HAP-1 (cell line): ENCODE measurements around the gene TBX18.

Experiments
- DNase-seq, 2 experiments: peaks; one replicate each; pipeline ENCODE4 v3.0.0-alpha.2; 2016 to 2020; ENCODE audit warnings: low spot score in 2 of 2
- H3K27me3 ChIP-seq: fragments of 250-450 bp; sonication (Bioruptor Pico); 2 replicates; pipeline ENCODE4 v1.5.1; 2020; ENCODE audit warnings: low read depth, mild to moderate bottlenecking, moderate library complexity
- H3K36me3 ChIP-seq: fragments of 250-450 bp; sonication (Bioruptor Pico); replicated peaks from 2 replicates; pipeline ENCODE4 v1.5.1; 2020; ENCODE audit warnings: mild to moderate bottlenecking
- H3K4me1 ChIP-seq: fragments of 250-450 bp; sonication (Bioruptor Pico); 2 replicates; pipeline ENCODE4 v1.5.1; 2020; ENCODE audit warnings: mild to moderate bottlenecking
- H3K4me3 ChIP-seq: fragments of 250-450 bp; sonication (Bioruptor Pico); 2 replicates; pipeline ENCODE4 v1.5.1; 2020; ENCODE audit warnings: mild to moderate bottlenecking, moderate library complexity
- H3K9me3 ChIP-seq: fragments of 250-450 bp; sonication (Bioruptor Pico); 2 replicates; pipeline ENCODE4 v1.5.1; 2020; ENCODE audit warnings: mild to moderate bottlenecking, moderate library complexity
- in situ Hi-C: fragments of 300-500 bp; cut with MboI; formaldehyde crosslinking; loops from 3 replicates; pipeline ENCODE4 v1.14.3; 2020; ENCODE audit warnings: low sequenced_read_pairs, inconsistent platforms, mixed read lengths

Gene TBX18

DNA sequence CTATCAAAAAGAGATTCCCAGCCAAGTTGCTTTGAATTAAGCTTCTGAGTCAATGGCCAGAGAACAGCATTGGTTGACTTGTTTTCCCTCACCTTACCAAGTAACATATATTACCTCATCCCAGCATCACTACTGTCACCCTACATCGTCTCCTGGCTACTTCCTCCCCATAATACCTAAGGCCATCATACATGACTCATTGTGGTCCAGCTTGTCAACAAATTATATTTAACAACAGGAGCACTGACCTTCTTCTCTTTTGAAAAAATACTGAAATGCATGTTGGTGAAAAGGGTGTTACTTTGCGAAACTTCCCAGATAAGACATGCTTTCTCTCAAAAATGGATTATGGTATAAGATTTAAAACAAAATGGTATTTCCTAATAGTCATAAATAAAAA lies 106.9 kb downstream of the TBX18 start:
- H3K4me3 ChIP-seq, result no peak overlapping the region
- in situ Hi-C loops, result no loop called here
- H3K36me3 ChIP-seq, result no peaks in the 10 kb centered on the region
- no peak for DNase-seq
- no peaks in the 10 kb centered on the region for H3K4me1 ChIP-seq
- no peaks in the 10 kb centered on the region for H3K27me3 ChIP-seq
- no peaks in the 10 kb centered on the region for H3K9me3 ChIP-seq

DNA sequence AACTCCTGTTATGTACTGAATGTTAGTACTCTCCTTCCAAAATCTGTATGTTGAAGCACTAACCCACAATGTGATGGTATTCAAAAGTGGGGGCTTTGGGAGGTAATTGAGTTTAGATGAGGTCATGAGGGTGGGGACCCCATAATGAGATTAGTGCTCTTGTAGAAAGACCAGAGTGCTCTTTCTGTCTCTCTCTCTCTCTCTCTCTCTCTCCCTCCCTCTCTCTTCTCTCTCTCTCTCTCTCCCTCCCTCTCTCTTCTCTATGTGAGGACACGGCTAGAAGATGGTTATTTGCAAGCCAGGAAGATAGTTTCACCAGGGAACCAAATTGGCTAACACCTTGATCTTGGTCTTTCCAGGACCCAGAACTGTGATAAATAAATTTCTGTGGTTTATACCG lies 107.4 kb downstream of the TBX18 start:
- Histone ChIP-seq H3K36me3 (no peaks in the 10 kb centered on the region), H3K4me3 (no peak overlapping the region), H3K27me3 (no peaks in the 10 kb centered on the region), H3K4me1 (no peaks in the 10 kb centered on the region), H3K9me3 (no peaks in the 10 kb centered on the region)
- in situ Hi-C loops, result no loop called here
- no peak for DNase-seq

DNA sequence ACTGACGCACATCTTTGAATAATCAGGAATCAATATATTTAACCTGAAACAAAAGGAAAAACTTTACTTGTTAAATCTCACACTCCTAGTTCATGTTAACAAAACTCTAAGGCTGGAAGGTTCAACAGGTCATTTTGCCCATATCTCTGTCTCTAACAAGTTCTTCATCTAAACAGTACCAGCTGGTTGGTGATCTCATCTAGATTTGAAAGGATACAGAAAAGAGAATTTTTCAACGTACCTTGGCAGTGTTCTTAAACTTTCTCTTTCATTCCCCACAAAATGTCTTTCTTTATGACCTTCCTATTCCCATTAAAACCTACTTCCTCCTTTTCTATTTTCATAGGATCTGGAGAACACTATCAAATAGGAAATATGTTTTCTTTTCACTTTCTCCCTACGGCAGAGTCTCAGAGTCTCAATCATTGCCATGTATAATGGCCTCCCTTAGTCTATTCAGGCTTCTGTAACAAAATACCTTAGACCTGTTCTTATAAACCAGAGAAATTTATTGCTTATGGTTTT lies 111.3 kb downstream of the TBX18 start:
- Histone ChIP-seq H3K36me3 (no peaks in the 10 kb centered on the region), H3K9me3 (no peaks in the 10 kb centered on the region), H3K4me1 (no peaks in the 10 kb centered on the region), H3K4me3 (no peak overlapping the region), H3K27me3 (no peaks in the 10 kb centered on the region)
- no peak for DNase-seq
- in situ Hi-C loops, result no loop called here

- Histone ChIP-seq H3K27me3 (no peaks in the 10 kb centered on the region), H3K4me3 (no peak overlapping the region), H3K9me3 (no peaks in the 10 kb centered on the region), H3K36me3 (no peaks in the 10 kb centered on the region), H3K4me1 (no peaks in the 10 kb centered on the region)
- in situ Hi-C loops, result no loop called here
- no peak for DNase-seq
Observed at GRCh38 chr6:84652356-84653026, 111.9 kb downstream of the TBX18 start.

- no peak overlapping the region for H3K4me3 ChIP-seq
- in situ Hi-C loops, result no loop called here
- H3K9me3 ChIP-seq, result no peaks in the 10 kb centered on the region
- H3K36me3 ChIP-seq, result no peaks in the 10 kb centered on the region
- no peaks in the 10 kb centered on the region for H3K4me1 ChIP-seq
- no peak for DNase-seq
- H3K27me3 ChIP-seq, result no peaks in the 10 kb centered on the region
Observed at GRCh38 chr6:84651583-84651982, 112.8 kb downstream of the TBX18 start.

GRCh38 chr6:84648444-84648843 lies 116.0 kb downstream of the TBX18 start:
- no peak for DNase-seq
- Histone ChIP-seq H3K4me3 (no peak overlapping the region), H3K4me1 (no peaks in the 10 kb centered on the region), H3K9me3 (no peaks in the 10 kb centered on the region), H3K27me3 (no peaks in the 10 kb centered on the region), H3K36me3 (no peaks in the 10 kb centered on the region)
- in situ Hi-C loops, result no loop called here

- H3K4me3 ChIP-seq, result no peak overlapping the region
- no peak for DNase-seq
- no peaks in the 10 kb centered on the region for H3K9me3 ChIP-seq
- H3K4me1 ChIP-seq, result no peaks in the 10 kb centered on the region
- H3K27me3 ChIP-seq, result no peaks in the 10 kb centered on the region
- no peaks in the 10 kb centered on the region for H3K36me3 ChIP-seq
- in situ Hi-C loops, result no loop called here
Observed at GRCh38 chr6:84645563-84646266, 118.7 kb downstream of the TBX18 start.

DNA sequence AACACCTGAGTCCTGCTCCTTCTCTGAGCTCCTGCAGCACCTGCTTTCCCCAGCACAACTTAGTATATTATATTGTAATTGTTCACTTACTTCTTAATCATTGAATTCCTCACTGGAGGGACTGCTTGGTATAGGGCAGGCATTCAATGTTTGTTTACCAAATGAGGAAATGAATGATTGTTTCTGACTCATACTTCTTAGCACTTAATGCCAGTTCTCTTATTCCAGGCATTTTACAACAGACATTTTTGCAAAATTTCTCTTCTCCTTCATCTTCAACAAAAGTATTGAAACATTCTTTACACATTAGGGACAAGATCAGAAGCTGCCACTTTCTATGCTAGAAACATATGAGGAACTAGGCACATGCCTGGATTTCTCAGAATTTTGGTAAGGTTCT lies 119.4 kb downstream of the TBX18 start:
- Histone ChIP-seq H3K36me3 (no peaks in the 10 kb centered on the region), H3K27me3 (no peaks in the 10 kb centered on the region), H3K9me3 (no peaks in the 10 kb centered on the region), H3K4me1 (no peaks in the 10 kb centered on the region), H3K4me3 (no peak overlapping the region)
- no peak for DNase-seq
- in situ Hi-C loops, result no loop called here

- Histone ChIP-seq H3K9me3 (no peaks in the 10 kb centered on the region), H3K4me1 (no peaks in the 10 kb centered on the region), H3K36me3 (no peaks in the 10 kb centered on the region), H3K4me3 (no peak overlapping the region), H3K27me3 (no peaks in the 10 kb centered on the region)
- no peak for DNase-seq
- in situ Hi-C loops, result no loop called here
Observed at GRCh38 chr6:84643778-84644177, 120.6 kb downstream of the TBX18 start.

DNA sequence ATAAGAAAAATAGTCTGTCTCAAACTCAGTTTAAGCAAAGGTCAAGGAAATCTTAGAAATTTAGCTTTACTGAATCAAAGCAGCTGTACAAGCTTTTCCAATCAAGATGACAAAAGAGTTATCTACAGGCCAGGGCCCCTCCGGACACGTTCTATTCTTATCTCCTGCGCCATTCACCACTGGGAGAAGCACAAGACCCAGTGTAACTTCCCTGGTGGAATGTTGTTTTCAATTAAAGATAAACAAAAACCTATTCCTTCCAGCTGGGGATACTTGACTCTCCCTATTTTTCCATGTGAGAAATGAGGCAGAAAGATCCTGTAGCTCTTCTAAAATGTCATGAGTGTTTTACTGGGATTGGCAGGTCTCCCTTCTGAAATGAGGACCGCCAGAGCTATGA lies 123.3 kb downstream of the TBX18 start:
- Histone ChIP-seq H3K36me3 (no peaks in the 10 kb centered on the region), H3K9me3 (no peaks in the 10 kb centered on the region), H3K27me3 (no peaks in the 10 kb centered on the region), H3K4me3 (no peak overlapping the region), H3K4me1 (no peaks in the 10 kb centered on the region)
- in situ Hi-C loops, result no loop called here
- no peak for DNase-seq

- no peak for DNase-seq
- in situ Hi-C loops, result no loop called here
- Histone ChIP-seq H3K4me1 (no peaks in the 10 kb centered on the region), H3K27me3 (no peaks in the 10 kb centered on the region), H3K36me3 (no peaks in the 10 kb centered on the region), H3K9me3 (no peaks in the 10 kb centered on the region), H3K4me3 (no peak overlapping the region)
Observed at GRCh38 chr6:84639396-84639795, 125.0 kb downstream of the TBX18 start.

DNA sequence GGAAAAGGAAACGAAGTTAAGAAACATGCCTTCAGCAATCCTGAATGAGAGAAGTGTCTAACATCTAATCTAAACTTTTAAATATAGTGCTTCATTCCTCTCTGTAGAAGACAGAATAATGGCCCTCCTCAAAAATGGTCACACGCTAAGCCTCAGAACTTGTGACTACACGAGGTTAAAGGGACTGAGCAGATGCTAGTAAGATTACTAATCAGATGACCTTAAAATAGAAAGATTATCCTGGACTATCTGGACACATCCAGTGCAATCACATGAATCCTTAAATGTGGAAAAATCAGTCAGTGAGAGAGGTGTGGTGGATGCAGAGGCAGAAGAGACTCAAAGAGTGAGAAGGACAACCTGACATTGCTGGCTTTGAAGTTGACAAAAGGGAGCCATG lies 126.1 kb downstream of the TBX18 start:
- DNase-seq, result no peak
- Histone ChIP-seq H3K9me3 (no peaks in the 10 kb centered on the region), H3K4me1 (no peaks in the 10 kb centered on the region), H3K4me3 (no peak overlapping the region), H3K36me3 (no peaks in the 10 kb centered on the region), H3K27me3 (no peaks in the 10 kb centered on the region)
- in situ Hi-C loops, result no loop called here
